Measurements from ENCODE around the gene APP. TPM values are rescaled to one million over a fixed set of nuclear protein-coding genes. Genes with fewer than 3 reads are reported as not detected.

Gene APP
- total and polyA plus RNA-seq, 10 of the 15 experiments (the other 5 are each of a cell fraction or from before 2014, with no cell fraction given), result 8.8 to 94.9 (median 51.0) TPM

DNA sequence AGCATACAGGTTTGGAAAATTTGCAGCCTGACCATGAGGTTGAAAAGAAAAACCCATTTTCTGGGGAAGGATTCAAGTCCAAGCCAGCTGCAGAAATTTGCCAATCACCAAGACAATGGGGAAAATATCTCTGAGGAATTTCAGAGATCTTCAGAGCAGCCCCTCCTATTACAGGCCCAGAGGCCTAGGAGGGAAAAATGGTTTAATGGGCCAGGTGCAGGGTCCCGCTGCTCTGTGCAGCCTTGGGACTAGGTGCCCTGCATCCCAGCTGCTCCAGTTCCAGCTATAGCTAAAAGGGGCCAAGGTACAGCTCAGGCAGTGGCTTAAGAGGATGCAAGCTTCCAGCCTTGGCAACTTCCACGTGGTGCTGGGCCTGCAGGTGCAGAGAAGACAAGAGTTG, 322.3 kb downstream of the APP start:
- Histone ChIP-seq H4K20me1 (ENCODE audit: control insufficient read depth, insufficient read depth) (no peaks in the 10 kb centered on the region), H3K27me3 (replicated peaks in 1 of 2; ENCODE audit: control insufficient read depth in 2 of 2, insufficient read depth in 2 of 2, low read length in 1 of 2) (no peaks in the 10 kb centered on the region), H3K79me2 (ENCODE audit: control insufficient read depth, insufficient read depth, low read length) (no peaks in the 10 kb centered on the region), H3K4me3 (no peak overlapping the region), H3K36me3 (ENCODE audit: control insufficient read depth in 2 of 2, insufficient read depth in 2 of 2, low read length in 1 of 2) (no peaks in the 10 kb centered on the region), H2AFZ (ENCODE audit: control insufficient read depth, low read depth, low read length) (no peak overlapping the region), H3K9me3 (replicated peaks; ENCODE audit: control insufficient read depth, insufficient read depth, low read length) (no peaks in the 10 kb centered on the region), H3K4me2 (ENCODE audit: control insufficient read depth, insufficient read depth) (no peak overlapping the region), H3K27ac (ENCODE audit: control insufficient read depth, insufficient read depth) (no peak overlapping the region), H3K4me1 (ENCODE audit: control insufficient read depth, insufficient read depth, low read length) (no peaks in the 10 kb centered on the region; the same call in 1 of the 2 replicates), H3K9ac (ENCODE audit: control insufficient read depth, insufficient read depth, low read length) (no peak overlapping the region)
- ChIA-PET RAD21 (ENCODE audit: unreplicated experiment) (no interaction called here), CTCF (no interaction called here), POLR2A (no interaction called here), SMC1A (ENCODE audit: uncharacterized antibody, unreplicated experiment) (no interaction called here)
- no peak for ATAC-seq
- WGBS (ENCODE audit: insufficient coverage, insufficient replicate concordance, low lambda C conversion rate, missing lambda C conversion rate), result 0% methylated on average over 2 of the region's 2 CpGs
- DNase-seq (ENCODE audit: low read depth, low spot score), result no peak
- FAIRE-seq, result no peak
- intact Hi-C loops (cut with micrococcal nuclease; ENCODE audit: unreplicated experiment), result no loop called here
- BruUV-seq (replicated peaks), result no TSS peak
- in situ Hi-C loops (cut with MboI), result no loop called here
- no peak for TF ChIP-seq TCF7 (IDR thresholded peaks at IDR 0.05; ENCODE audit: borderline replicate concordance)
- TF ChIP-seq FOXM1 (IDR thresholded peaks at IDR 0.05; ENCODE audit: low read depth, low read length), result no peak
- TF ChIP-seq HCFC1 (IDR thresholded peaks at IDR 0.05; ENCODE audit: low read length), result no peak
- no peak for TF ChIP-seq HDAC2 (IDR thresholded peaks at IDR 0.05)
- TF ChIP-seq, protein P1, sequence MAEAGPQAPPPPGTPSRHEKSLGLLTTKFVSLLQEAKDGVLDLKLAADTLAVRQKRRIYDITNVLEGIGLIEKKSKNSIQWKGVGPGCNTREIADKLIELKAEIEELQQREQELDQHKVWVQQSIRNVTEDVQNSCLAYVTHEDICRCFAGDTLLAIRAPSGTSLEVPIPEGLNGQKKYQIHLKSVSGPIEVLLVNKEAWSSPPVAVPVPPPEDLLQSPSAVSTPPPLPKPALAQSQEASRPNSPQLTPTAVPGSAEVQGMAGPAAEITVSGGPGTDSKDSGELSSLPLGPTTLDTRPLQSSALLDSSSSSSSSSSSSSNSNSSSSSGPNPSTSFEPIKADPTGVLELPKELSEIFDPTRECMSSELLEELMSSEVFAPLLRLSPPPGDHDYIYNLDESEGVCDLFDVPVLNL (IDR thresholded peaks at IDR 0.05; ENCODE audit: low read depth, low read length), result no peak
- TF ChIP-seq, protein P2, sequence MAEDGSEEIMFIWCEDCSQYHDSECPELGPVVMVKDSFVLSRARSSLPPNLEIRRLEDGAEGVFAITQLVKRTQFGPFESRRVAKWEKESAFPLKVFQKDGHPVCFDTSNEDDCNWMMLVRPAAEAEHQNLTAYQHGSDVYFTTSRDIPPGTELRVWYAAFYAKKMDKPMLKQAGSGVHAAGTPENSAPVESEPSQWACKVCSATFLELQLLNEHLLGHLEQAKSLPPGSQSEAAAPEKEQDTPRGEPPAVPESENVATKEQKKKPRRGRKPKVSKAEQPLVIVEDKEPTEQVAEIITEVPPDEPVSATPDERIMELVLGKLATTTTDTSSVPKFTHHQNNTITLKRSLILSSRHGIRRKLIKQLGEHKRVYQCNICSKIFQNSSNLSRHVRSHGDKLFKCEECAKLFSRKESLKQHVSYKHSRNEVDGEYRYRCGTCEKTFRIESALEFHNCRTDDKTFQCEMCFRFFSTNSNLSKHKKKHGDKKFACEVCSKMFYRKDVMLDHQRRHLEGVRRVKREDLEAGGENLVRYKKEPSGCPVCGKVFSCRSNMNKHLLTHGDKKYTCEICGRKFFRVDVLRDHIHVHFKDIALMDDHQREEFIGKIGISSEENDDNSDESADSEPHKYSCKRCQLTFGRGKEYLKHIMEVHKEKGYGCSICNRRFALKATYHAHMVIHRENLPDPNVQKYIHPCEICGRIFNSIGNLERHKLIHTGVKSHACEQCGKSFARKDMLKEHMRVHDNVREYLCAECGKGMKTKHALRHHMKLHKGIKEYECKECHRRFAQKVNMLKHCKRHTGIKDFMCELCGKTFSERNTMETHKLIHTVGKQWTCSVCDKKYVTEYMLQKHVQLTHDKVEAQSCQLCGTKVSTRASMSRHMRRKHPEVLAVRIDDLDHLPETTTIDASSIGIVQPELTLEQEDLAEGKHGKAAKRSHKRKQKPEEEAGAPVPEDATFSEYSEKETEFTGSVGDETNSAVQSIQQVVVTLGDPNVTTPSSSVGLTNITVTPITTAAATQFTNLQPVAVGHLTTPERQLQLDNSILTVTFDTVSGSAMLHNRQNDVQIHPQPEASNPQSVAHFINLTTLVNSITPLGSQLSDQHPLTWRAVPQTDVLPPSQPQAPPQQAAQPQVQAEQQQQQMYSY (CRISPR knock-in tag; IDR thresholded peaks at IDR 0.05), result no peak
- no peak for TF ChIP-seq NFYA (IDR thresholded peaks at IDR 0.05; ENCODE audit: borderline replicate concordance, low read depth, low read length)
- TF ChIP-seq BRCA1 (IDR thresholded peaks at IDR 0.05; ENCODE audit: low read depth, low read length), result no peak
- no peak for TF ChIP-seq YBX1 (IDR thresholded peaks at IDR 0.05)
- no peak for TF ChIP-seq MEF2B (IDR thresholded peaks at IDR 0.05; ENCODE audit: partially characterized antibody, poor library complexity, severe bottlenecking)
- no peak for TF ChIP-seq STAT1 (conservative IDR thresholded peaks at IDR 0.05)
- TF ChIP-seq, protein P3, sequence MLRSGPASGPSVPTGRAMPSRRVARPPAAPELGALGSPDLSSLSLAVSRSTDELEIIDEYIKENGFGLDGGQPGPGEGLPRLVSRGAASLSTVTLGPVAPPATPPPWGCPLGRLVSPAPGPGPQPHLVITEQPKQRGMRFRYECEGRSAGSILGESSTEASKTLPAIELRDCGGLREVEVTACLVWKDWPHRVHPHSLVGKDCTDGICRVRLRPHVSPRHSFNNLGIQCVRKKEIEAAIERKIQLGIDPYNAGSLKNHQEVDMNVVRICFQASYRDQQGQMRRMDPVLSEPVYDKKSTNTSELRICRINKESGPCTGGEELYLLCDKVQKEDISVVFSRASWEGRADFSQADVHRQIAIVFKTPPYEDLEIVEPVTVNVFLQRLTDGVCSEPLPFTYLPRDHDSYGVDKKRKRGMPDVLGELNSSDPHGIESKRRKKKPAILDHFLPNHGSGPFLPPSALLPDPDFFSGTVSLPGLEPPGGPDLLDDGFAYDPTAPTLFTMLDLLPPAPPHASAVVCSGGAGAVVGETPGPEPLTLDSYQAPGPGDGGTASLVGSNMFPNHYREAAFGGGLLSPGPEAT (IDR thresholded peaks at IDR 0.05; ENCODE audit: low read depth), result no peak
- no peak for TF ChIP-seq EED (IDR thresholded peaks at IDR 0.05; ENCODE audit: low read depth)
- TF ChIP-seq, protein P4, sequence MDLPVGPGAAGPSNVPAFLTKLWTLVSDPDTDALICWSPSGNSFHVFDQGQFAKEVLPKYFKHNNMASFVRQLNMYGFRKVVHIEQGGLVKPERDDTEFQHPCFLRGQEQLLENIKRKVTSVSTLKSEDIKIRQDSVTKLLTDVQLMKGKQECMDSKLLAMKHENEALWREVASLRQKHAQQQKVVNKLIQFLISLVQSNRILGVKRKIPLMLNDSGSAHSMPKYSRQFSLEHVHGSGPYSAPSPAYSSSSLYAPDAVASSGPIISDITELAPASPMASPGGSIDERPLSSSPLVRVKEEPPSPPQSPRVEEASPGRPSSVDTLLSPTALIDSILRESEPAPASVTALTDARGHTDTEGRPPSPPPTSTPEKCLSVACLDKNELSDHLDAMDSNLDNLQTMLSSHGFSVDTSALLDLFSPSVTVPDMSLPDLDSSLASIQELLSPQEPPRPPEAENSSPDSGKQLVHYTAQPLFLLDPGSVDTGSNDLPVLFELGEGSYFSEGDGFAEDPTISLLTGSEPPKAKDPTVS (IDR thresholded peaks at IDR 0.05; ENCODE audit: low read depth, low read length), result no peak
- TF ChIP-seq ZNF24 (IDR thresholded peaks at IDR 0.05), result no peak
- TF ChIP-seq MTA2 (IDR thresholded peaks at IDR 0.05; ENCODE audit: low read depth), result no peak
- TF ChIP-seq STAT3 (IDR thresholded peaks at IDR 0.05; ENCODE audit: low read depth, low read length), result no peak

Data from GM12878 (cell line).